IMR-90 (cell line): ENCODE results near the gene AKAP6. TPM values are rescaled to one million over a fixed set of nuclear protein-coding genes. Genes with fewer than 3 reads are reported as not detected.

ENCODE experiments used
- ATAC-seq: fragments of 200-7000 bp; cut with Tn5 transposase; 2 replicates; pipeline ENCODE4 v1.9.1; 2020; ENCODE audit warnings: low read depth, mild to moderate bottlenecking, moderate library complexity
- BruUV-seq: library from RNA; stranded (reverse); fragments of 400-500 nt; replicated peaks from 2 replicates; lab custom pipeline; 2021; lab: Mats Ljungman, UMichigan
- CTCF ChIA-PET: fragments of 300-600 bp; formaldehyde crosslinking; extraction: SDS; loops from one replicate; lab custom pipeline; 2021; ENCODE audit warnings: antibody characterized with exemption; lab: Yijun Ruan, JAX
- POLR2A ChIA-PET: fragments of 300-600 bp; sonication (Branson Sonifier 250); formaldehyde crosslinking; loops from one replicate; lab custom pipeline; 2022; ENCODE audit warnings: antibody characterized with exemption; ENCODE audit not compliant: unreplicated experiment; lab: Charles Lee
- DNase-seq: peaks from one replicate; pipeline ENCODE4 v3.0.0; 2013
- H2AFZ ChIP-seq: replicated peaks from 2 replicates; pipeline ENCODE3; 2013; ENCODE audit warnings: low read length, mild to moderate bottlenecking; ENCODE audit not compliant: poor library complexity
- H2AK5ac ChIP-seq: 2 replicates; pipeline ENCODE4 v1.6.1; 2013; ENCODE audit warnings: low read depth, low read length, inconsistent platforms
- H2AK9ac ChIP-seq: replicated peaks from 2 replicates; pipeline ENCODE3; 2013; ENCODE audit warnings: mild to moderate bottlenecking, low read depth, low read length, moderate library complexity; ENCODE audit not compliant: poor library complexity
- H2BK120ac ChIP-seq: 2 replicates; pipeline ENCODE4 v1.6.1; 2013; ENCODE audit warnings: low read depth, low read length, inconsistent platforms
- H2BK15ac ChIP-seq: 3 replicates; pipeline ENCODE4 v1.6.1; 2013; ENCODE audit warnings: low read depth, low read length, inconsistent platforms
- H2BK20ac ChIP-seq: 2 replicates; pipeline ENCODE4 v1.6.1; 2013; ENCODE audit warnings: low read depth, mild to moderate bottlenecking, inconsistent platforms, low read length, moderate library complexity
- H2BK5ac ChIP-seq: 2 replicates; pipeline ENCODE4 v1.6.1; 2013; ENCODE audit warnings: mild to moderate bottlenecking, low read depth, low read length, inconsistent platforms; ENCODE audit not compliant: poor library complexity, severe bottlenecking
- H3K14ac ChIP-seq: replicated peaks from 2 replicates; pipeline ENCODE4 v1.6.1; 2013; ENCODE audit warnings: low read depth, low read length, inconsistent platforms
- H3K18ac ChIP-seq: 2 replicates; pipeline ENCODE4 v1.6.1; 2013; ENCODE audit warnings: low read depth, low read length, control low read depth
- H3K23ac ChIP-seq: 2 replicates; pipeline ENCODE4 v1.6.1; 2013; ENCODE audit warnings: low read depth, low read length, inconsistent platforms
- H3K27ac ChIP-seq: 2 replicates; pipeline ENCODE4 v1.5.1; 2013; ENCODE audit warnings: mild to moderate bottlenecking, control low read depth, low read length; ENCODE audit not compliant: insufficient read depth
- H3K27me3 ChIP-seq: 2 replicates; pipeline ENCODE4 v1.6.1; 2013; ENCODE audit warnings: low read length; ENCODE audit not compliant: control insufficient read depth, insufficient read depth
- H3K36me3 ChIP-seq: 2 replicates; pipeline ENCODE4 v1.6.1; 2013; ENCODE audit warnings: low read length, mixed read lengths; ENCODE audit not compliant: control insufficient read depth, insufficient read depth
- H3K4ac ChIP-seq: 2 replicates; pipeline ENCODE4 v1.6.1; 2013; ENCODE audit warnings: low read depth, low read length, inconsistent platforms
- H3K4me1 ChIP-seq: 2 replicates; pipeline ENCODE4 v1.6.1; 2013; ENCODE audit warnings: low read length, mixed read lengths; ENCODE audit not compliant: control insufficient read depth, insufficient read depth
- H3K4me2 ChIP-seq: 2 replicates; pipeline ENCODE4 v1.6.1; 2013; ENCODE audit warnings: low read depth, mild to moderate bottlenecking, control low read depth, low read length, moderate library complexity
- H3K4me3 ChIP-seq: 2 replicates; pipeline ENCODE4 v1.5.1; 2013; ENCODE audit warnings: low read depth, mild to moderate bottlenecking, control low read depth, low read length, moderate library complexity; ENCODE audit not compliant: insufficient read depth
- H3K56ac ChIP-seq: 2 replicates; pipeline ENCODE4 v1.6.1; 2013; ENCODE audit warnings: low read length, inconsistent platforms; ENCODE audit not compliant: insufficient read depth; ENCODE audit errors: extremely low read depth
- H3K79me1 ChIP-seq, 2 experiments: 2 replicates each; pipeline ENCODE4 v1.6.1; 2013; ENCODE audit warnings: low read length in 2 of 2, inconsistent platforms in 1 of 2, low read depth in 1 of 2
- H3K9ac ChIP-seq: 2 replicates; pipeline ENCODE4 v1.6.1; 2013; ENCODE audit warnings: low read depth, low read length, control low read depth
- H3K9me1 ChIP-seq: 2 replicates; pipeline ENCODE4 v1.6.1; 2013; ENCODE audit warnings: low read length, inconsistent platforms; ENCODE audit not compliant: insufficient read depth
- H3K9me3 ChIP-seq: 2 replicates; pipeline ENCODE4 v1.6.1; 2013; ENCODE audit warnings: low read length; ENCODE audit not compliant: control insufficient read depth, insufficient read depth
- H4K20me1 ChIP-seq: 2 replicates; pipeline ENCODE4 v1.6.1; 2013; ENCODE audit warnings: low read length, inconsistent platforms; ENCODE audit not compliant: insufficient read depth
- H4K5ac ChIP-seq: 2 replicates; pipeline ENCODE4 v1.6.1; 2013; ENCODE audit warnings: mild to moderate bottlenecking, low read depth, low read length, control low read depth
- H4K8ac ChIP-seq, 2 experiments: 2 replicates each; pipeline ENCODE4 v1.6.1; 2013; ENCODE audit warnings: low read depth in 2 of 2, low read length in 2 of 2, control low read depth in 1 of 2, inconsistent platforms in 1 of 2
- H4K91ac ChIP-seq: 2 replicates; pipeline ENCODE4 v1.6.1; 2013; ENCODE audit warnings: low read depth, low read length, inconsistent platforms; ENCODE audit not compliant: insufficient read depth
- CHD1 ChIP-seq: IDR thresholded peaks from 2 replicates; pipeline ENCODE4 v1.6.1; 2012; ENCODE audit warnings: low read depth, low read length, improper control_type of control experiment
- POLR2A ChIP-seq: IDR thresholded peaks from 2 replicates; pipeline ENCODE4 v1.6.1; 2012; ENCODE audit warnings: mild to moderate bottlenecking, low read depth, low read length
- RAD21 ChIP-seq: IDR thresholded peaks from 2 replicates; pipeline ENCODE4 v1.6.1; 2012; ENCODE audit warnings: low read length, improper control_type of control experiment
- RCOR1 ChIP-seq: IDR thresholded peaks from 2 replicates; pipeline ENCODE4 v1.6.1; 2012; ENCODE audit warnings: mild to moderate bottlenecking, low read length, improper control_type of control experiment; ENCODE audit not compliant: insufficient replicate concordance
- RFX5 ChIP-seq: IDR thresholded peaks from 2 replicates; pipeline ENCODE4 v1.8.0; 2012; ENCODE audit warnings: low read depth, mild to moderate bottlenecking, low read length, moderate library complexity
- SMC3 ChIP-seq: fragments of 150-350 bp; IDR thresholded peaks from 2 replicates; pipeline ENCODE4 v1.6.1; 2016; ENCODE audit warnings: low read depth, mild to moderate bottlenecking, antibody characterized with exemption, low read length, moderate library complexity
- dilution Hi-C: fragments of 300-500 bp; cut with HindIII; formaldehyde crosslinking; loops from one replicate; pipeline ENCODE4 v1.14.3; 2018; ENCODE audit warnings: low sequenced_read_pairs; ENCODE audit not compliant: unreplicated experiment
- in situ Hi-C: fragments of 300-500 bp; cut with MboI; formaldehyde crosslinking; loops from 3 replicates; pipeline ENCODE4 v1.14.3; 2019; ENCODE audit warnings: low sequenced_read_pairs, inconsistent platforms, mixed read lengths
- intact Hi-C: fragments of 100-400 bp; cut with micrococcal nuclease; formaldehyde crosslinking; loops from 2 replicates; pipeline ENCODE4 v1.10.0; 2022
- polyA plus RNA-seq, 3 experiments: library from polyadenylated mRNA; depleted of rRNA; stranded (reverse); fragments of >200 nt; gene quantifications; 2 replicates each; pipeline ENCODE4 v1.2.3, GENCODE V29; 2012; ENCODE audit warnings: low replicate concordance in 1 of 3
- total RNA-seq: library from RNA; depleted of rRNA; stranded (reverse); fragments of >200 nt; gene quantifications from 2 replicates; pipeline ENCODE4 v1.2.3, GENCODE V29; 2012
- TF ChIP-seq, protein P1 (sequence below): fragments of 150-350 bp; IDR thresholded peaks from 2 replicates; pipeline ENCODE4 v1.6.1; 2016; ENCODE audit warnings: low read depth, mild to moderate bottlenecking, low read length, moderate library complexity, borderline replicate concordance

Gene AKAP6
- total and polyA plus RNA-seq, 2 of the 4 experiments (the other 2 are of a cell fraction), result 0.22 to 1.6 TPM

DNA sequence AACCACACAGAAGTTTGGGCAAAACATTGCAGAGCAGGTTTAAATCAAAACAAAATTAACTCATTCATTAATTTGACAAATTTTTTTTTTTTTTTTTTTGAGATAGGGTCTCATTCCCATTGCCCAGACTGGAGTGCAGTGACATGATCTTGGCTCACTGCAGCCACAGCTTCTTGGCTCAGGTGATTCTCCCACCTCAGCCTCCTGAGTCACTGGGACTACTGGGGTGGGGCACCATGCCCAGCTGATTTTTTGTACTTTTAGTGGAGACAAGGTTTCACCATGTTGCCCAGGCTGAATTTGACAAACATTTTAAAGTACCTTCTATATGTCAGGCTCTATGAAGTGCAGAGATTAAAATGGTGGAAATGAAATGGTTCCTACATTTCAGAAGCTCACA lies 352.5 kb downstream of the AKAP6 start:
- Histone ChIP-seq H4K5ac (no peak overlapping the region), H3K9me1 (no peaks in the 10 kb centered on the region), H3K4me1 (no peaks in the 10 kb centered on the region), H4K20me1 (no peaks in the 10 kb centered on the region), H2BK20ac (no peak overlapping the region), H3K4ac (no peak overlapping the region), H4K8ac (no peak overlapping the region), H3K9ac (no peak overlapping the region), H3K56ac (no peak overlapping the region), H2BK5ac (no peak overlapping the region), H3K79me1 (no peaks in the 10 kb centered on the region), H3K18ac (no peak overlapping the region), H2BK15ac (no peak overlapping the region), H2AFZ (no peak overlapping the region), H3K36me3 (no peaks in the 10 kb centered on the region), H2BK120ac (no peak overlapping the region), H3K27ac (no peak overlapping the region), H3K23ac (no peak overlapping the region), H3K14ac (no peak overlapping the region), H2AK9ac (no peak overlapping the region), H3K27me3 (peaks cover 2% of the 10 kb centered on the region; the same call in 1 of the 2 replicates), H3K9me3 (no peaks in the 10 kb centered on the region), H4K91ac (no peak overlapping the region), H2AK5ac (no peak overlapping the region), H3K4me2 (no peak overlapping the region), H3K4me3 (no peak overlapping the region)
- intact Hi-C loops, result no loop called here
- TF ChIP-seq SMC3 (no peak), RCOR1 (no peak), RFX5 (no peak), CHD1 (no peak), RAD21 (no peak), POLR2A (no peak)
- TF ChIP-seq, protein P1, sequence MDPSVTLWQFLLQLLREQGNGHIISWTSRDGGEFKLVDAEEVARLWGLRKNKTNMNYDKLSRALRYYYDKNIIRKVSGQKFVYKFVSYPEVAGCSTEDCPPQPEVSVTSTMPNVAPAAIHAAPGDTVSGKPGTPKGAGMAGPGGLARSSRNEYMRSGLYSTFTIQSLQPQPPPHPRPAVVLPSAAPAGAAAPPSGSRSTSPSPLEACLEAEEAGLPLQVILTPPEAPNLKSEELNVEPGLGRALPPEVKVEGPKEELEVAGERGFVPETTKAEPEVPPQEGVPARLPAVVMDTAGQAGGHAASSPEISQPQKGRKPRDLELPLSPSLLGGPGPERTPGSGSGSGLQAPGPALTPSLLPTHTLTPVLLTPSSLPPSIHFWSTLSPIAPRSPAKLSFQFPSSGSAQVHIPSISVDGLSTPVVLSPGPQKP, result no peak
- dilution Hi-C loops, result no loop called here
- DNase-seq, result no peak
- ChIA-PET CTCF (interaction anchor here (0.5 kb wide), 1 partner anchor 1755 kb away, joined by 3 read pairs; no protein-coding TSS in a partner anchor), POLR2A (no interaction called here)
- in situ Hi-C loops, result no loop called here
- ATAC-seq, result no peak
- no TSS peak for BruUV-seq
